Mesendoderm (in vitro differentiated cells): Measurements from ENCODE around the gene RASAL2.

Experiments used
- DNase-seq: peaks from one replicate; pipeline ENCODE4 v3.0.0; 2013
- H2AK5ac ChIP-seq: 2 replicates; pipeline ENCODE4 v1.6.1; 2013; ENCODE audit warnings: low read length, inconsistent platforms
- H2BK120ac ChIP-seq: 2 replicates; pipeline ENCODE4 v1.6.1; 2013; ENCODE audit warnings: low read depth, mild to moderate bottlenecking, low read length, moderate library complexity, mixed read lengths
- H2BK15ac ChIP-seq: replicated peaks from 2 replicates; pipeline ENCODE4 v1.6.1; 2013; ENCODE audit warnings: low read depth, mild to moderate bottlenecking, moderate library complexity
- H2BK5ac ChIP-seq: 2 replicates; pipeline ENCODE4 v1.6.1; 2013; ENCODE audit warnings: low read length, inconsistent platforms
- H3K18ac ChIP-seq: 2 replicates; pipeline ENCODE4 v1.6.1; 2013; ENCODE audit warnings: mild to moderate bottlenecking, low read length, mixed read lengths
- H3K23ac ChIP-seq: one replicate; pipeline ENCODE4 v1.6.1; 2013; ENCODE audit warnings: low read length
- H3K27ac ChIP-seq: 2 replicates; pipeline ENCODE4 v1.5.1; 2013; ENCODE audit warnings: low read depth, mild to moderate bottlenecking, inconsistent platforms, low read length, moderate library complexity
- H3K27me3 ChIP-seq: 2 replicates; pipeline ENCODE4 v1.6.1; 2013; ENCODE audit warnings: low read length, control low read depth, mild to moderate bottlenecking, inconsistent platforms; ENCODE audit not compliant: insufficient read depth, poor library complexity
- H3K36me3 ChIP-seq: 2 replicates; pipeline ENCODE4 v1.6.1; 2013; ENCODE audit warnings: low read length, inconsistent platforms; ENCODE audit not compliant: control insufficient read depth, insufficient read depth
- H3K4ac ChIP-seq: one replicate; pipeline ENCODE4 v1.6.1; 2013; ENCODE audit warnings: low read depth, mild to moderate bottlenecking, low read length, moderate library complexity
- H3K4me1 ChIP-seq: 2 replicates; pipeline ENCODE4 v1.6.1; 2013; ENCODE audit warnings: low read depth, low read length, inconsistent platforms; ENCODE audit not compliant: control insufficient read depth
- H3K4me2 ChIP-seq: 2 replicates; pipeline ENCODE4 v1.6.1; 2013; ENCODE audit warnings: low read length
- H3K4me3 ChIP-seq: 2 replicates; pipeline ENCODE4 v1.5.1; 2013; ENCODE audit warnings: mild to moderate bottlenecking, low read length
- H3K56ac ChIP-seq: one replicate; pipeline ENCODE4 v1.6.1; 2013; ENCODE audit warnings: low read length
- H3K79me1 ChIP-seq: 2 replicates; pipeline ENCODE4 v1.6.1; 2013; ENCODE audit warnings: low read length, inconsistent platforms
- H3K79me2 ChIP-seq: 2 replicates; pipeline ENCODE4 v1.6.1; 2013; ENCODE audit warnings: mild to moderate bottlenecking, low read length; ENCODE audit not compliant: control insufficient read depth, insufficient read depth
- H3K9ac ChIP-seq: 2 replicates; pipeline ENCODE4 v1.6.1; 2013; ENCODE audit warnings: low read length, inconsistent platforms
- H4K5ac ChIP-seq: one replicate; pipeline ENCODE4 v1.6.1; 2013; ENCODE audit warnings: low read length
- H4K8ac ChIP-seq: one replicate; pipeline ENCODE4 v1.6.1; 2013; ENCODE audit warnings: low read depth, mild to moderate bottlenecking, control low read depth, low read length, moderate library complexity
- WGBS: extraction: QIAGEN DNeasy Blood & Tissue Kit; methylation state at CpG from one replicate; pipeline ENCODE4 v1.1.7; 2013; ENCODE audit warnings: low lambda C conversion rate, missing lambda C conversion rate; ENCODE audit not compliant: insufficient coverage; ENCODE audit errors: extremely low coverage; 5-methylcytosine and 5-hydroxymethylcytosine counted together

The RASAL2 gene

DNA sequence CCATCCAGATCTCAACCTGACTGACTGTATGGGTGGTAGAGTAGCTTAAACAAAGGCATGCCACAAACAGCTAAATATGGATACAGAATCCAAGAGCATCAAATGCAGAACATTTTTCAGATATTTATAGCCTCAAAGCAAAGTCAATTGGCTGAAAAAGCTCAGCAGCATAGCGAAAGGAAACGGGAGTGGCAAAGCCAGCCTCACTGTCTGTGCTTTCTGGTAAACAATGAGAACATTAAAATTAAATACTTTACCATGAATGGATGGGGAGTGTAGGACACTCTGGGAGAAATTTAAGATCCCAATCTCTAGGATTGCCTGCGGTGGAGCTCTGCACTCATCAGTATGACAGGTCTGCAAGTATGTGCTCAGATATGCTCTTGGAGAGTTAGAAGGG lies 4.4 kb downstream of the RASAL2 start:
- Histone ChIP-seq H2BK15ac (no peak overlapping the region), H2AK5ac (no peak overlapping the region), H2BK5ac (no peak overlapping the region), H4K5ac (no peak overlapping the region), H3K36me3 (no peaks in the 10 kb centered on the region), H2BK120ac (no peak overlapping the region), H3K9ac (no peak overlapping the region), H3K4ac (no peak overlapping the region), H3K4me3 (no peak overlapping the region), H3K4me1 (peaks cover 7% of the 10 kb centered on the region), H3K23ac (no peak overlapping the region), H3K56ac (no peak overlapping the region), H3K79me1 (peaks cover 3% of the 10 kb centered on the region), H3K4me2 (no peak overlapping the region), H3K79me2 (peaks cover 33% of the 10 kb centered on the region), H3K27ac (no peak overlapping the region), H3K27me3 (no peaks in the 10 kb centered on the region), H3K18ac (no peak overlapping the region), H4K8ac (no peak overlapping the region)
- WGBS = no CpG with 5 or more reads among the region's 3 CpGs
- DNase-seq = no peak

DNA sequence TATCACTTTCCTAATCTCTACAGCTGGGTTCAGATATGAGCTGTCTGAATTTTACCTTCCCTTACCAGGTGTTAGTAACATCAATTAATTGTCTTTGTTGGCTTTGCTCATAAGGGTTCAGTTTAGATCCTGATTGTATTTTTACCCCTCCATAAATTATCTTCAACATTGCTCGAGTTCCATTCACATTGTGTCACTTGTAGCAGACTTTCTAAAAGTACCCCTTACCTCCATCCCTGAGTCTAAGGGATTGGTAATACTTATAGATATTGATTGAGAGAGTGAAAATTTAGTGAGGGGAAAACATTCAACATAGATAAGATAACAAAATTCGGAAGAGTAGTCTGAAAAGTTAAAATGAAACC lies 7.3 kb downstream of the RASAL2 start:
- H3K4ac ChIP-seq = no peak overlapping the region
- no peak overlapping the region for H3K4me3 ChIP-seq
- no peak overlapping the region for H3K27ac ChIP-seq

DNA sequence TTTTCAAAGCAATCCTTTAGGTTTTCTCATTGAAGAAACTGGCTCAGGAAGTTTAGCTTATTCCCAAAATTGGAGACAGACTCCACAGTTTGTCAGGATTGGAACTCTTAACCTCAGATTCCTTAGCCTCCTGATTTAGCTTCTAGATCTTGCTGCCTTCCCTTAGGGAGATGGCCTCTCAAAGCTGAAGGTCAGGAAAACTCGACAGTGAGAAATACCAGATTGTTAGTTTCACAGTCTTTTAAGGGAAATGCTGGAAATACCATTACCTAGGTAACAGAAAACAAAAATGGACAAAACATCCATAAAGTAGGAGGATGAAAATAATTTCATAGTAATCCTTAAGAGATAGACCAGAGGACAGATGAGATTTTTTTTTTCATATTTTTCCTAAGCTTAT lies 7.8 kb downstream of the RASAL2 start:
- Histone ChIP-seq H3K27ac (no peak overlapping the region), H4K8ac (no peak overlapping the region), H3K4me1 (peaks cover 3% of the 10 kb centered on the region), H2BK15ac (no peak overlapping the region), H3K23ac (no peak overlapping the region), H3K9ac (no peak overlapping the region), H3K4me2 (no peak overlapping the region), H3K79me2 (peaks cover 21% of the 10 kb centered on the region), H3K36me3 (no peaks in the 10 kb centered on the region), H3K27me3 (no peaks in the 10 kb centered on the region), H3K56ac (no peak overlapping the region), H2AK5ac (no peak overlapping the region), H3K4ac (no peak overlapping the region), H4K5ac (no peak overlapping the region), H3K79me1 (no peaks in the 10 kb centered on the region), H2BK120ac (no peak overlapping the region), H3K4me3 (no peak overlapping the region), H2BK5ac (no peak overlapping the region), H3K18ac (no peak overlapping the region)
- WGBS = no CpG with 5 or more reads among the region's 1 CpG
- peak; percentile 66 for DNase-seq

More for the DNA sequence above, 7.3 kb downstream of the RASAL2 start:
- Histone ChIP-seq H3K4me2 (no peak overlapping the region), H3K4me1 (peaks cover 3% of the 10 kb centered on the region), H3K23ac (no peak overlapping the region), H4K8ac (no peak overlapping the region), H2BK15ac (no peak overlapping the region), H4K5ac (no peak overlapping the region), H2BK120ac (no peak overlapping the region), H3K27me3 (no peaks in the 10 kb centered on the region), H2BK5ac (no peak overlapping the region), H3K18ac (no peak overlapping the region), H3K79me2 (peaks cover 23% of the 10 kb centered on the region), H3K36me3 (no peaks in the 10 kb centered on the region), H2AK5ac (no peak overlapping the region), H3K79me1 (no peaks in the 10 kb centered on the region), H3K56ac (no peak overlapping the region), H3K9ac (no peak overlapping the region)
- DNase-seq = peak; percentile 58
- 100% methylated on average over 1 of the region's 2 CpGs for WGBS

DNA sequence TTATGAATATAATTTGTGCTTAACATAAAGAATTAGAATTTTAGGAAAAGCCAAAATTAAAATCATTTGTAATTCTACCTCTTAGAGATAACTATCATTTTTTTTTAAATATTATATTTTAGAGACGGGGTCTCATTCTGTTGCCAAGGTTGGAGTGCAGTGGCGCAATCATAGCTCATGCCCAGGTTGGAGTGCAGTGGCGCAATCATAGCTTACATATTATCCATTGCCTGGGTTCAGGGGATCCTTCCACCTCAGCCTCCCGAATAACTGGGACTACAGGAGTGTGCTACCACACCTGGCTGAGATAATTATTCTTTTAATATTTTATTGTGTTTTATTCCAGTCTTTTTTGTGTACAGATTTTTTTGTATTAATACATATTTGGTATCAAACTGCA lies 8.3 kb downstream of the RASAL2 start:
- no peak overlapping the region for H3K27ac ChIP-seq
- peaks cover 17% of the 10 kb centered on the region for H3K79me2 ChIP-seq
- no peak overlapping the region for H3K4ac ChIP-seq
- H3K18ac ChIP-seq = no peak overlapping the region
- H3K4me2 ChIP-seq = no peak overlapping the region
- H3K56ac ChIP-seq = no peak overlapping the region
- no peak overlapping the region for H2AK5ac ChIP-seq
- H2BK120ac ChIP-seq = no peak overlapping the region
- H2BK15ac ChIP-seq = no peak overlapping the region
- H3K4me1 ChIP-seq = peaks cover 3% of the 10 kb centered on the region
- no peaks in the 10 kb centered on the region for H3K36me3 ChIP-seq
- no peak overlapping the region for H4K8ac ChIP-seq
- no peaks in the 10 kb centered on the region for H3K79me1 ChIP-seq
- no peak overlapping the region for H4K5ac ChIP-seq
- no peaks in the 10 kb centered on the region for H3K27me3 ChIP-seq
- H2BK5ac ChIP-seq = no peak overlapping the region
- H3K4me3 ChIP-seq = no peak overlapping the region
- H3K23ac ChIP-seq = no peak overlapping the region
- no peak for DNase-seq
- WGBS = no CpG with 5 or more reads among the region's 4 CpGs
- H3K9ac ChIP-seq = no peak overlapping the region

DNA sequence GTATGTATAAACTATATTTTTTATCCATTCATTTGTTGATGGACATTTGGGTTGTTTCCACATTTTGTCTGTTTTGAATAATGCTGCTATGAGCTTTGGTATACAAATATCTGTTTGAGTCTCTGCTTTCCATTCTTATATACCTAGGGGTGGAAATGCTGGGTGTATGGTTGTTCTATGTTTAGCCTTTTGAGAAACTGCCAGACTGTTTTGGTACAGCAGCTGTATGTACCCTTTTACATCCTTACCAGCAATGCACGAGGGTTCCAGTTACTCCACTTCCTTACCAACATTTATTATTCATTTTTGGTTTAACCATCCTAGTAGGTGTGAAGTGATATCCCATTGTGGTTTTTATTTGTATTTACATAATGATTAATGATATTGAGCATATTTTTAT lies 13.9 kb downstream of the RASAL2 start:
- H3K27ac ChIP-seq = no peak overlapping the region
- H3K18ac ChIP-seq = no peak overlapping the region
- H2BK5ac ChIP-seq = no peak overlapping the region
- no peaks in the 10 kb centered on the region for H3K4me1 ChIP-seq
- WGBS = no CpG with 5 or more reads among the region's 1 CpG
- no peak overlapping the region for H2AK5ac ChIP-seq
- H3K4me3 ChIP-seq = no peak overlapping the region
- H3K9ac ChIP-seq = no peak overlapping the region
- no peak overlapping the region for H3K4me2 ChIP-seq
- no peak for DNase-seq
- no peak overlapping the region for H3K56ac ChIP-seq
- no peak overlapping the region for H3K4ac ChIP-seq
- peaks cover 10% of the 10 kb centered on the region for H3K79me2 ChIP-seq
- no peak overlapping the region for H2BK15ac ChIP-seq
- peaks cover 2% of the 10 kb centered on the region for H3K79me1 ChIP-seq
- H3K36me3 ChIP-seq = no peaks in the 10 kb centered on the region
- no peak overlapping the region for H4K8ac ChIP-seq
- H3K23ac ChIP-seq = no peak overlapping the region
- H4K5ac ChIP-seq = no peak overlapping the region
- H2BK120ac ChIP-seq = no peak overlapping the region
- no peaks in the 10 kb centered on the region for H3K27me3 ChIP-seq

DNA sequence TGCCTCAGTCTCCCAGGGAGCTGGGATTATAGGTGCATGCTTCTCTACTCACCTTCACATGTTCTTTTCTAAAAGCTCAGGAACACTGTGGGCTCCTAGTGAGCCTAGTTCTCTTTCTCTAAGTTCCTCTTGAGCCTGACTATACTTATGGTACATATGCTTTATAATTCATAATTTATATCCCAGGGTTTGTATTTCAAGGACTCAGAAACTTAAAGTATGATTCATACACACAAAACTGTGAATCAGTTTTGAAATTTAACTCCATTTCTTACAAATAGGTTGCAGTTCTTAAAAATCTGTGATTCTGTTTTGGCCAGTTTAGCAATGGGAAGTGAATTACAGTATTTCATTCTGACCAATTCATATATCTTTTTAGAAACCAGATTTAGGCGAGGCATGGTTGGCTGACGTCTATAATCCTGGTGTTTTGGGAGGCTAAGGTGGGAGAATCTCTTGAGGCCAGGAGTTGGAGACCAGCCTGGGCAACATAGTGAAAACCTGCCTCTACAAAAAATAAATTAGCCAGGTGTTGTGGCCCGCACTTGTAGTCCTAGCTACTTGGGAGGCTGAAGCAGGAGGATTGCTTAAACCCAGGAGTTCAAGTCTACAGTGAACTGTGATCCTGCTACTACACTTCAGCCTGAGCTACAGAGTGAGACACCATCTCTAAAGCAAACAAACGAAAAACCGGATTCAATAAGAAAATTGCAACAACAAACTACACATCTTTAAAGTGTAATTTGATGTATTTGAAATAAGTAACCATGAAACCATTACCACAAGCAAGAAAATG lies 15.6 kb downstream of the RASAL2 start:
- no peak overlapping the region for H2AK5ac ChIP-seq
- no peak overlapping the region for H3K4ac ChIP-seq
- H3K4me2 ChIP-seq = no peak overlapping the region
- no peak overlapping the region for H3K23ac ChIP-seq
- H3K27me3 ChIP-seq = no peaks in the 10 kb centered on the region
- no CpG with 5 or more reads among the region's 5 CpGs for WGBS
- H2BK5ac ChIP-seq = no peak overlapping the region
- no peaks in the 10 kb centered on the region for H3K36me3 ChIP-seq
- H3K56ac ChIP-seq = no peak overlapping the region
- no peak overlapping the region for H2BK15ac ChIP-seq
- H3K18ac ChIP-seq = no peak overlapping the region
- H3K4me1 ChIP-seq = no peaks in the 10 kb centered on the region
- H4K5ac ChIP-seq = no peak overlapping the region
- no peak overlapping the region for H3K27ac ChIP-seq
- DNase-seq = no peak
- H3K79me1 ChIP-seq = peaks cover 2% of the 10 kb centered on the region
- H3K4me3 ChIP-seq = no peak overlapping the region
- H2BK120ac ChIP-seq = no peak overlapping the region
- no peak overlapping the region for H4K8ac ChIP-seq
- peaks cover 12% of the 10 kb centered on the region for H3K79me2 ChIP-seq
- H3K9ac ChIP-seq = no peak overlapping the region
